Uterus (tissue), 2 donors: ENCODE data around the gene WWP2.

Experiments
- POLR2A ChIP-seq, 2 donors: fragments of 450-650 bp; IDR thresholded peaks; one replicate each; pipeline ENCODE4 v1.6.1; 2016; ENCODE audit warnings: antibody characterized with exemption in 2 of 2, mild to moderate bottlenecking in 1 of 2, moderate library complexity in 1 of 2
- TF ChIP-seq, protein P1 (sequence below), 4 experiments: fragments of 200-600 bp in 2 of 4; fragments of 450-650 bp in 2 of 4; sonication (generic) in 2 of 4; IDR thresholded peaks; one replicate each; pipeline ENCODE4 v1.5.1; 2016 to 2019; ENCODE audit warnings: antibody characterized with exemption in 4 of 4, mild to moderate bottlenecking in 2 of 4, moderate library complexity in 1 of 4

- TF ChIP-seq POLR2A (IDR thresholded peaks at IDR 0.05) = no peak
- TF ChIP-seq, protein P1, sequence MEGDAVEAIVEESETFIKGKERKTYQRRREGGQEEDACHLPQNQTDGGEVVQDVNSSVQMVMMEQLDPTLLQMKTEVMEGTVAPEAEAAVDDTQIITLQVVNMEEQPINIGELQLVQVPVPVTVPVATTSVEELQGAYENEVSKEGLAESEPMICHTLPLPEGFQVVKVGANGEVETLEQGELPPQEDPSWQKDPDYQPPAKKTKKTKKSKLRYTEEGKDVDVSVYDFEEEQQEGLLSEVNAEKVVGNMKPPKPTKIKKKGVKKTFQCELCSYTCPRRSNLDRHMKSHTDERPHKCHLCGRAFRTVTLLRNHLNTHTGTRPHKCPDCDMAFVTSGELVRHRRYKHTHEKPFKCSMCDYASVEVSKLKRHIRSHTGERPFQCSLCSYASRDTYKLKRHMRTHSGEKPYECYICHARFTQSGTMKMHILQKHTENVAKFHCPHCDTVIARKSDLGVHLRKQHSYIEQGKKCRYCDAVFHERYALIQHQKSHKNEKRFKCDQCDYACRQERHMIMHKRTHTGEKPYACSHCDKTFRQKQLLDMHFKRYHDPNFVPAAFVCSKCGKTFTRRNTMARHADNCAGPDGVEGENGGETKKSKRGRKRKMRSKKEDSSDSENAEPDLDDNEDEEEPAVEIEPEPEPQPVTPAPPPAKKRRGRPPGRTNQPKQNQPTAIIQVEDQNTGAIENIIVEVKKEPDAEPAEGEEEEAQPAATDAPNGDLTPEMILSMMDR (IDR thresholded peaks at IDR 0.05) = no peak
These were observed 148.8 kb downstream of the WWP2 start for GRCh38 chr16:69910964-69911363.
